ENCODE measurements around the gene ANAPC7.

- no peak for TF ChIP-seq RBM22 (IDR thresholded peaks at IDR 0.05; ENCODE audit: low read depth, low read length, poor library complexity, severe bottlenecking)
- TF ChIP-seq, protein P1, sequence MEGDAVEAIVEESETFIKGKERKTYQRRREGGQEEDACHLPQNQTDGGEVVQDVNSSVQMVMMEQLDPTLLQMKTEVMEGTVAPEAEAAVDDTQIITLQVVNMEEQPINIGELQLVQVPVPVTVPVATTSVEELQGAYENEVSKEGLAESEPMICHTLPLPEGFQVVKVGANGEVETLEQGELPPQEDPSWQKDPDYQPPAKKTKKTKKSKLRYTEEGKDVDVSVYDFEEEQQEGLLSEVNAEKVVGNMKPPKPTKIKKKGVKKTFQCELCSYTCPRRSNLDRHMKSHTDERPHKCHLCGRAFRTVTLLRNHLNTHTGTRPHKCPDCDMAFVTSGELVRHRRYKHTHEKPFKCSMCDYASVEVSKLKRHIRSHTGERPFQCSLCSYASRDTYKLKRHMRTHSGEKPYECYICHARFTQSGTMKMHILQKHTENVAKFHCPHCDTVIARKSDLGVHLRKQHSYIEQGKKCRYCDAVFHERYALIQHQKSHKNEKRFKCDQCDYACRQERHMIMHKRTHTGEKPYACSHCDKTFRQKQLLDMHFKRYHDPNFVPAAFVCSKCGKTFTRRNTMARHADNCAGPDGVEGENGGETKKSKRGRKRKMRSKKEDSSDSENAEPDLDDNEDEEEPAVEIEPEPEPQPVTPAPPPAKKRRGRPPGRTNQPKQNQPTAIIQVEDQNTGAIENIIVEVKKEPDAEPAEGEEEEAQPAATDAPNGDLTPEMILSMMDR (IDR thresholded peaks at IDR 0.05 in 2 of 3, conservative IDR thresholded peaks at IDR 0.05 in 1 of 3; ENCODE audit: insufficient read depth in 2 of 3, low read depth in 1 of 3, low read length in 3 of 3) = no peak
- TF ChIP-seq EZH2 (IDR thresholded peaks at IDR 0.05; ENCODE audit: borderline replicate concordance, low read depth, low read length) = no peak
- no peak for TF ChIP-seq ESRRA (IDR thresholded peaks at IDR 0.05; ENCODE audit: borderline replicate concordance, low read depth)
- TF ChIP-seq MNT (conservative IDR thresholded peaks at IDR 0.05) = no peak
- no peak for TF ChIP-seq ZNF695 (CRISPR knock-in tag; IDR thresholded peaks at IDR 0.05)
- no peak for TF ChIP-seq ZBTB8A (IDR thresholded peaks at IDR 0.05; ENCODE audit: partially characterized antibody)
- TF ChIP-seq MXI1 (IDR thresholded peaks at IDR 0.05; ENCODE audit: low read depth, low read length) = no peak
- no peak for TF ChIP-seq JUNB (CRISPR knock-in tag; conservative IDR thresholded peaks at IDR 0.05)
- no peak for TF ChIP-seq FOXP1 (CRISPR knock-in tag; IDR thresholded peaks at IDR 0.05)
- TF ChIP-seq SETDB1 (IDR thresholded peaks at IDR 0.05; ENCODE audit: low read length) = no peak
- no peak for TF ChIP-seq HDAC6 (IDR thresholded peaks at IDR 0.05; ENCODE audit: low read depth, low read length)
- TF ChIP-seq SMARCA4 (IDR thresholded peaks at IDR 0.05) = no peak
- TF ChIP-seq ZNF76 (CRISPR knock-in tag; IDR thresholded peaks at IDR 0.05; ENCODE audit: borderline replicate concordance) = no peak
These were observed 58.3 kb downstream of the ANAPC7 start for GRCh38 chr12:110345176-110345661.
